ENCODE data around the gene CDCP1.

The CDCP1 gene, protein sequence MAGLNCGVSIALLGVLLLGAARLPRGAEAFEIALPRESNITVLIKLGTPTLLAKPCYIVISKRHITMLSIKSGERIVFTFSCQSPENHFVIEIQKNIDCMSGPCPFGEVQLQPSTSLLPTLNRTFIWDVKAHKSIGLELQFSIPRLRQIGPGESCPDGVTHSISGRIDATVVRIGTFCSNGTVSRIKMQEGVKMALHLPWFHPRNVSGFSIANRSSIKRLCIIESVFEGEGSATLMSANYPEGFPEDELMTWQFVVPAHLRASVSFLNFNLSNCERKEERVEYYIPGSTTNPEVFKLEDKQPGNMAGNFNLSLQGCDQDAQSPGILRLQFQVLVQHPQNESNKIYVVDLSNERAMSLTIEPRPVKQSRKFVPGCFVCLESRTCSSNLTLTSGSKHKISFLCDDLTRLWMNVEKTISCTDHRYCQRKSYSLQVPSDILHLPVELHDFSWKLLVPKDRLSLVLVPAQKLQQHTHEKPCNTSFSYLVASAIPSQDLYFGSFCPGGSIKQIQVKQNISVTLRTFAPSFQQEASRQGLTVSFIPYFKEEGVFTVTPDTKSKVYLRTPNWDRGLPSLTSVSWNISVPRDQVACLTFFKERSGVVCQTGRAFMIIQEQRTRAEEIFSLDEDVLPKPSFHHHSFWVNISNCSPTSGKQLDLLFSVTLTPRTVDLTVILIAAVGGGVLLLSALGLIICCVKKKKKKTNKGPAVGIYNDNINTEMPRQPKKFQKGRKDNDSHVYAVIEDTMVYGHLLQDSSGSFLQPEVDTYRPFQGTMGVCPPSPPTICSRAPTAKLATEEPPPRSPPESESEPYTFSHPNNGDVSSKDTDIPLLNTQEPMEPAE

DNA sequence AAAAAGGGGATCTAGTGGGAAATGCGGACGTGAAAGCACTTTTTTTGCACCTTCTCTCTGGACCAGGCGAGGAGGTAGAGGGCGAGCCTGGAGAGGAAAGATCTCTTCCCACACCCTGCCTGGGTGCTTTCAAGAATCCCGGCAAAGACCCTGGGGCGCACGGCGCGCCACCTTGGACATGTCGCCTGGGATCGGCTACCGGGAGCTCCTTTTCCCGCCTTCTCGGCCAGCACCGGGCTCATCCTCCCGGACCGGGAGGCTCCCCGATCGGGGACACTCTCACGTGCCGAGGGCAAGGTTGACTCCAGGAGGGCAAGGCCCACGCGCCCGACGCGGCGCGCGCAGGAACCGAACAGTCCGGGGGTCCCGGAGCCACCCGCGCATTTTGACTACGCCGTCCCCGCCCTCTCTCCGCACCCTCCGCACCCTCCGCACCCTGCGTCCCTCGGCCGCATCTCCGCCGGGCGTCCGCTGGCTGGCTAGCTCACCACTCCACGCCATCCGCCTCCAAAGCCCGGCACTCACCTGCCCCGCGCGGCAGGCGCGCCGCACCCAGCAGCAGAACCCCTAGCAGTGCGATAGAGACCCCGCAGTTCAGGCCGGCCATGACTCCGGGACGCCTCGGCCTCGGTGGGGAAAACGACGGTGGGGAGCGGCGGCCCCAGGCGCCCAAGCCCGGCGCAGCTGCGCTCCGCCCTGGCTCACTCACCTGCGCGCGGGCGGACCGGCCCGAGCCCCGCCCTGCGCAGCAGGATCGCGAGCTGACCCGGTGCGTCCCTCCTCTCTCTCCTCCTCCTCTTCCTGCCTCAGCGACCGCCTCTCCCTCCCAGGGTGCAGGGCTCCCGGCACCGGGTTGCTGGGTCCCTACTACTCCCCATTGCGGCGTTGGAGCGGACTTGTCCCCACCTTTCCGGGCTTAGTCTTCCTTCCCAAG lies at the start of gene CDCP1:
Gene CDCP1, minus strand, starts transcription at position 698 of the 934 bp plus-strand sequence. Its CDS starts 91 bp downstream, at position 607.
- Mint-ChIP-seq H3K36me3 (ENCODE audit: low read depth) (no peaks in the 10 kb centered on the region), H3K27ac (no peak within 1 kb of the TSS), H3K4me3 (peak within 1 kb of the TSS; percentile 82 to 88 (median 85)), H3K27me3 (ENCODE audit: low read depth) (peaks cover 82% of the 10 kb centered on the region), H3K4me1 (peaks cover 6% of the 10 kb centered on the region), H3K9me3 (peaks cover 27% of the 10 kb centered on the region)
- TF ChIP-seq, protein P1, sequence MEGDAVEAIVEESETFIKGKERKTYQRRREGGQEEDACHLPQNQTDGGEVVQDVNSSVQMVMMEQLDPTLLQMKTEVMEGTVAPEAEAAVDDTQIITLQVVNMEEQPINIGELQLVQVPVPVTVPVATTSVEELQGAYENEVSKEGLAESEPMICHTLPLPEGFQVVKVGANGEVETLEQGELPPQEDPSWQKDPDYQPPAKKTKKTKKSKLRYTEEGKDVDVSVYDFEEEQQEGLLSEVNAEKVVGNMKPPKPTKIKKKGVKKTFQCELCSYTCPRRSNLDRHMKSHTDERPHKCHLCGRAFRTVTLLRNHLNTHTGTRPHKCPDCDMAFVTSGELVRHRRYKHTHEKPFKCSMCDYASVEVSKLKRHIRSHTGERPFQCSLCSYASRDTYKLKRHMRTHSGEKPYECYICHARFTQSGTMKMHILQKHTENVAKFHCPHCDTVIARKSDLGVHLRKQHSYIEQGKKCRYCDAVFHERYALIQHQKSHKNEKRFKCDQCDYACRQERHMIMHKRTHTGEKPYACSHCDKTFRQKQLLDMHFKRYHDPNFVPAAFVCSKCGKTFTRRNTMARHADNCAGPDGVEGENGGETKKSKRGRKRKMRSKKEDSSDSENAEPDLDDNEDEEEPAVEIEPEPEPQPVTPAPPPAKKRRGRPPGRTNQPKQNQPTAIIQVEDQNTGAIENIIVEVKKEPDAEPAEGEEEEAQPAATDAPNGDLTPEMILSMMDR (IDR thresholded peaks at IDR 0.05; ENCODE audit: unreplicated experiment in 3 of 3), result no peak

DNA sequence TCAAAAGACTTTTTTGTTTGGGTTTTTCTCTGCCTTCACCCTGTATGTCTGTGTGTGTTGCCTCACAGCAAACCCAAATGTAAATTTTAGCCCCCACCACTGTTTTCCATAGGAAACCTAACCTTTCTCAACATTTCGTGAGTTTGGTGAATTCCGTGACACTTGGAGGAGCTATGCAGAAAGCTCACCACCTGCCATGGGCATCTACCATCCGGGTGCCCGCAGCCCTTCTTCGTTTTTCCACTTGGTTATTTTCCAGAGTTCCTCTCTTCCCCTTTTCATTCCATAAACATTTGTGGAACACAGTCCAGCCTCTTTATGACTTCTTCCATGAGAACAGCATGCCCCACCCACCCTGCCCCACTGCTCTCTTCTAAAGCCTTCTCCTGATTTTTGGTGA lies 48.6 kb upstream of the CDCP1 start:
- TF ChIP-seq, protein P1 (IDR thresholded peaks at IDR 0.05; ENCODE audit: unreplicated experiment in 3 of 3), result no peak
- no peak overlapping the region for H3K4me3 Mint-ChIP-seq
- H3K36me3 Mint-ChIP-seq (ENCODE audit: low read depth), result no peaks in the 10 kb centered on the region
- H3K27me3 Mint-ChIP-seq (ENCODE audit: low read depth), result peaks cover 18% of the 10 kb centered on the region
- peaks cover 13% of the 10 kb centered on the region for H3K4me1 Mint-ChIP-seq
- no peaks in the 10 kb centered on the region for H3K9me3 Mint-ChIP-seq
- H3K27ac Mint-ChIP-seq, result no peak overlapping the region

DNA sequence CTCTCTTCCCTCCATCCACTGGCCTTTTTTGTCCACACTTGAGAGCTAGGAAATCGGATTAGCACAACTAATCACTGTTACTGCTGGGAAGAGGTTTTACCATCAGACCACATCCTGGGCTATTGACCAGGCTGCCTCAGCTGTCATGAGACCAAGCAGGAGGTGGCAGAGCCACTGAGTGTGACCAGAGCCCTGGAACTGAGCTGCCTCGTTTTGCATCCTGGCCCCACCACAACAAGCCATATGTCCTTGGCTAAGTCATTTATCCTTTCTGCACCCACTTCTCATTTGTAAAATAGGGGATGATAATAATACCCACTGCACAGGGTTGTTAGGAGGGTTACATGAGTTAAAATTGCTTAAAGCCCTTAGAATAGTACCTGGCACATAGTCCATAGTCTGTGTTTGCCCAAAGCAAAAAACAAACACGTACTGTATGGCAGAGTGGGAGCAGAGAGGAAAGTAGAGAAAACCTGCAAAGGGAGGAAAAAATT lies 45.8 kb upstream of the CDCP1 start:
- Mint-ChIP-seq H3K27ac (no peak overlapping the region), H3K36me3 (ENCODE audit: low read depth) (no peaks in the 10 kb centered on the region), H3K27me3 (ENCODE audit: low read depth) (peaks cover 11% of the 10 kb centered on the region), H3K9me3 (no peaks in the 10 kb centered on the region), H3K4me1 (peaks cover 30% of the 10 kb centered on the region), H3K4me3 (no peak overlapping the region)
- TF ChIP-seq, protein P1 (IDR thresholded peaks at IDR 0.05; ENCODE audit: unreplicated experiment in 3 of 3), result no peak

DNA sequence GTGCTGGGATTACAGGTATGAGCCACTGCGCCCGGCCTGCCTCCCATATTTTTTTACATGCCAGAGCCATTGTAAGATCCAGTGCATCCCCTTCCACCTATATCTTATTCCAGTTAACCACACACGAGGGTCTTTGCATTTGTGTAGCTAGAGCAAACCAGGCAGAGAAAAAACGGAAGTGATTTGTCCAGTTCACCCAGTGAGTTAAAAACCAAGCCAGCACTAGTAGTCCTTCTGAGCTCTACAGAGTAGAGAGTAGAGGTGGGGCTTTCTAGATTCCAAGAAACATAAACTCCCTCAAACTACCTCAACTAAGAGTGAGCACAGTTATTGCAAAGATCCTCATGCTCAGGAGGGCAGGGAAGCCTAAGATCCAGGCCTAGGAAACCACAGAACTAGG lies 45.2 kb upstream of the CDCP1 start:
- H3K36me3 Mint-ChIP-seq (ENCODE audit: low read depth), result no peaks in the 10 kb centered on the region
- no peak overlapping the region for H3K4me3 Mint-ChIP-seq
- H3K4me1 Mint-ChIP-seq, result peaks cover 30% of the 10 kb centered on the region
- TF ChIP-seq, protein P1 (IDR thresholded peaks at IDR 0.05; ENCODE audit: unreplicated experiment in 3 of 3), result no peak
- peak overlapping the region in 1 of 3 experiments; percentile 30 for H3K27ac Mint-ChIP-seq
- peaks cover 6% of the 10 kb centered on the region for H3K27me3 Mint-ChIP-seq (ENCODE audit: low read depth)
- H3K9me3 Mint-ChIP-seq, result no peaks in the 10 kb centered on the region
